AG04450 (cell line): ENCODE data around the gene MBNL1. TPM values are rescaled to one million over a fixed set of nuclear protein-coding genes. Genes with fewer than 3 reads are reported as not detected.

Experiments
- CTCF ChIA-PET: fragments of 300-600, 350-600 bp; formaldehyde crosslinking; extraction: SDS; loops from one replicate; lab custom pipeline; 2022; ENCODE audit warnings: antibody characterized with exemption, inconsistent platforms; lab: Charles Lee
- POLR2A ChIA-PET: fragments of 350-600 bp; formaldehyde crosslinking; extraction: SDS; loops from one replicate; lab custom pipeline; 2021; ENCODE audit warnings: antibody characterized with exemption, inconsistent platforms; lab: Yijun Ruan, JAX
- DNase-seq: peaks from one replicate; pipeline ENCODE4 v3.0.0-alpha.2; 2011; ENCODE audit warnings: low read depth, low spot score
- H3K27ac ChIP-seq: one replicate; pipeline ENCODE4 v1.5.1; 2012; ENCODE audit warnings: low read depth, low read length, control low read depth
- H3K27me3 ChIP-seq: one replicate; pipeline ENCODE4 v1.6.0; 2012; ENCODE audit warnings: low read length; ENCODE audit not compliant: control insufficient read depth, insufficient read depth
- H3K4me3 ChIP-seq: 2 replicates; pipeline ENCODE4 v1.5.1; 2011; ENCODE audit warnings: mild to moderate bottlenecking, low read depth, low read length, control low read depth
- H3K9me3 ChIP-seq: 2 replicates; pipeline ENCODE4 v1.5.1; 2012; ENCODE audit warnings: low read length; ENCODE audit not compliant: control insufficient read depth, insufficient read depth
- CTCF ChIP-seq: IDR thresholded peaks from 2 replicates; pipeline ENCODE4 v1.5.1; 2011; ENCODE audit warnings: low read depth, low read length, control low read depth, inconsistent platforms
- polyA plus RNA-seq: library from polyadenylated mRNA; depleted of rRNA; stranded (reverse); fragments of >200 nt; gene quantifications from 2 replicates; pipeline ENCODE4 v1.2.3, GENCODE V29; 2011

The MBNL1 gene
- polyA plus RNA-seq, 1 experiment, result 92.1 TPM

GRCh38 chr3:152353578-152353977 lies 84.8 kb downstream of the MBNL1 start:
- no peak for DNase-seq
- no peaks in the 10 kb centered on the region for H3K9me3 ChIP-seq
- H3K4me3 ChIP-seq, result no peak overlapping the region
- H3K27ac ChIP-seq, result no peak overlapping the region
- CTCF ChIA-PET, result no interaction called here
- TF ChIP-seq CTCF, result no peak
- POLR2A ChIA-PET, result no interaction called here
- H3K27me3 ChIP-seq, result no peaks in the 10 kb centered on the region

GRCh38 chr3:152355744-152356665 lies 87.3 kb downstream of the MBNL1 start:
- ChIA-PET POLR2A (no interaction called here), CTCF (no interaction called here)
- no peaks in the 10 kb centered on the region for H3K9me3 ChIP-seq
- no peak overlapping the region for H3K4me3 ChIP-seq
- no peak overlapping the region for H3K27ac ChIP-seq
- no peak for TF ChIP-seq CTCF
- DNase-seq, result no peak
- no peaks in the 10 kb centered on the region for H3K27me3 ChIP-seq

GRCh38 chr3:152356870-152357276 lies 88.1 kb downstream of the MBNL1 start:
- H3K27ac ChIP-seq, result no peak overlapping the region
- DNase-seq, result no peak
- no peak overlapping the region for H3K4me3 ChIP-seq
- no peaks in the 10 kb centered on the region for H3K27me3 ChIP-seq
- TF ChIP-seq CTCF, result no peak
- CTCF ChIA-PET, result no interaction called here
- POLR2A ChIA-PET, result no interaction called here
- no peaks in the 10 kb centered on the region for H3K9me3 ChIP-seq

- no peak overlapping the region for H3K4me3 ChIP-seq
- H3K9me3 ChIP-seq, result no peaks in the 10 kb centered on the region
- POLR2A ChIA-PET, result no interaction called here
- TF ChIP-seq CTCF, result no peak
- DNase-seq, result no peak
- no peaks in the 10 kb centered on the region for H3K27me3 ChIP-seq
- CTCF ChIA-PET, result interaction anchor here (0.7 kb wide), 1 partner anchor 92 kb away, joined by 4 read pairs; no protein-coding TSS in a partner anchor
- H3K27ac ChIP-seq, result no peak overlapping the region
These were observed 88.9 kb downstream of the MBNL1 start for GRCh38 chr3:152357587-152357986.
